Right ventricle myocardium superior (tissue), 1 donor: Measurements from ENCODE around the gene POLR3G. TPM values are rescaled to one million over a fixed set of nuclear protein-coding genes. Genes with fewer than 3 reads are reported as not detected.

ENCODE experiments used
- ATAC-seq: fragments of 200-7000 bp; cut with Tn5 transposase; one replicate; pipeline ENCODE4 v1.9.1; 2020; ENCODE audit warnings: mild to moderate bottlenecking; ENCODE audit not compliant: poor library complexity
- DNase-seq: peaks from one replicate; pipeline ENCODE4 v3.0.0-alpha.2; 2020
- intact Hi-C: fragments of 100-400 bp; cut with DNase I; formaldehyde crosslinking; loops from one replicate; pipeline ENCODE4 v1.11.2; 2022
- total RNA-seq: library from RNA; stranded (reverse); fragmentation: NEBNext Ultra II Directional; extraction: Animal tissue kit (Norgen Biotek cat#: 25700); gene quantifications from one replicate; pipeline ENCODE4 v1.2.1, GENCODE V29; 2021
- donor health status: DM: no; HTN: yes; CAD: no; lungs with severe emphysema.

POLR3G gene
- total RNA-seq, 1 donor from 2014 or later, result 0.46 TPM

- no peak for DNase-seq
- no peak for ATAC-seq
- intact Hi-C loops, result no loop called here
These were observed 70.8 kb downstream of the POLR3G start for GRCh38 chr5:90545511-90545910.

DNA sequence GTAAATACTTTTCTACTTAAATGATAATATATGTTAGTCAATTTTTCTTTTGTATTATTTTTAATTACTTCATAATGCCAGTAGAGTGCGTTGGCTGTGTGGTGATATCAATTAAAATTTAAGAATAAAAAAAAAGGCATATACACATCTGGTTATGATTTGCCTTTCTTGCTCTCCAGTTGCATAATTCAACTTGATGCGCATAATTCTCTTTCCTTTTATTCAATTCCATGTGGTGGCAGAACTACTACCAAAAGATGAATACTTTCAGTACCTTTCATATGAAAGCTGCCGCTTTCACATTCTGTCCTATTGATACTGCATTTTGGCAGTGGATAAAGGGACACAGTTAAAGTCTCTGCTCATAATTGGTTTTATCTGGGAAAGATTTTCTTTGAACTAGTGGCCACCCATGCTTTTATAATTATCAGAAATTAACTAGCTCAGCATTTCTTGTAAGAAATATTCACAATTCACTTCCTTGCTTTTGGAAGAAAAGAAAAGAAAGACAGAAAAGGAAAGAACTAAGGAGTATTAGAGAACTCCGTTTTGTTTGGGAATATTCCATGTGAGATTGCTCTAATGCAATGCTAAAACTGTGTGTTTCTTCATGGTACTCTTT, 71.7 kb downstream of the POLR3G start:
- intact Hi-C loops, result no loop called here
- DNase-seq (no peak), ATAC-seq (no peak)

- ATAC-seq (no peak), DNase-seq (no peak)
- intact Hi-C loops, result no loop called here
These were observed 72.4 kb downstream of the POLR3G start for GRCh38 chr5:90547072-90547536.

GRCh38 chr5:90548069-90548593, 73.5 kb downstream of the POLR3G start:
- intact Hi-C loops, result no loop called here
- ATAC-seq, result peak; percentile 77
- no peak for DNase-seq

GRCh38 chr5:90549223-90549622, 74.6 kb downstream of the POLR3G start:
- no peak for ATAC-seq

DNA sequence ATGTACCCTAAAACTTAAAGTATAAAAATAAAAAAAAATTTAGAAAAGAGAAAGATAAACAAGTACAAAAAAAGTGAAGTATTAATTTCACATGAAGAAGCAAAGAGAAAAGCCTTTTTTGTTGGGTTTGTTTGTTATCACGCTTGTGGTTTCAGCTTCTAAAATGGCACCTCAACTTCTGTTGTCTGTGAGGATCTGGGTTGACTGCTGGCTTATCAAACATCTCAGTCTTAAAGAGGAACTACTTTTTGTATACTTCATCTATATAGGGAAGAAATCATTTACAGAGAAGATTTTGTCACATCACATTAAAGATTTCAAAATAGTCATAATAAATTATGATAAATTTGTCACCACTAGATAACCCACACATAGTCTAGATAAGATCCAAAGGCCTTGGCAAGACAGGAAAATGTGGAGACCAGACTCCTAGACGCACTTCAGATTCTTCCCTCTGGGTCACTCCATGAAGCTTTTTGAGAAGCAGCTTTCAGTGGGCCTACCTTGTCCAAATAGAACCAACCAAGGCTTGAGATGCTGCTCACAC, 75.1 kb downstream of the POLR3G start:
- DNase-seq, result no peak
- intact Hi-C loops, result no loop called here
- ATAC-seq, result no peak

More at GRCh38 chr5:90549223-90549622, 74.6 kb downstream of the POLR3G start:
- no peak for DNase-seq
- intact Hi-C loops, result no loop called here

DNA sequence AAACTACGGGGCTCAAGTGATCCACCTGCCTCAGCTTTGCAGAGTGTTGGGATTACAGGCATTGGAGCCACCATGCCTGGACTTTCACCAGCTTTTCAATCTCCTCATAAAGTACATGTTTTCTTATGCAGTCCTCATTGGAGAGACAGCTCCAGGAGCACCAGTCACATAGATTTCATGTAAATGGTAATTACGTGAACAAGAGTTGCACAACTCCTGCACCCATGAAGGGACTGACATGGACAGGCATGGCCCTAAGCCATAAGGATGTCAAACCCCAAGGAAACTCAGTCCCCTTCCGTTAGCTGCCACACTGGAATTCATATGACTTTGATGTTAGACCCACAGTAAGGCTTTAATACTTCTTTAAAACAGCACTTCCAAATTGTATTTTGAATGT, 76.3 kb downstream of the POLR3G start:
- DNase-seq, result no peak
- intact Hi-C loops, result no loop called here
- no peak for ATAC-seq

GRCh38 chr5:90551376-90551775, 76.7 kb downstream of the POLR3G start:
- ATAC-seq (no peak), DNase-seq (no peak)
- intact Hi-C loops, result no loop called here

- intact Hi-C loops, result no loop called here
- DNase-seq, result no peak
- ATAC-seq, result no peak
These were observed 79.0 kb downstream of the POLR3G start for GRCh38 chr5:90553711-90554110.

DNA sequence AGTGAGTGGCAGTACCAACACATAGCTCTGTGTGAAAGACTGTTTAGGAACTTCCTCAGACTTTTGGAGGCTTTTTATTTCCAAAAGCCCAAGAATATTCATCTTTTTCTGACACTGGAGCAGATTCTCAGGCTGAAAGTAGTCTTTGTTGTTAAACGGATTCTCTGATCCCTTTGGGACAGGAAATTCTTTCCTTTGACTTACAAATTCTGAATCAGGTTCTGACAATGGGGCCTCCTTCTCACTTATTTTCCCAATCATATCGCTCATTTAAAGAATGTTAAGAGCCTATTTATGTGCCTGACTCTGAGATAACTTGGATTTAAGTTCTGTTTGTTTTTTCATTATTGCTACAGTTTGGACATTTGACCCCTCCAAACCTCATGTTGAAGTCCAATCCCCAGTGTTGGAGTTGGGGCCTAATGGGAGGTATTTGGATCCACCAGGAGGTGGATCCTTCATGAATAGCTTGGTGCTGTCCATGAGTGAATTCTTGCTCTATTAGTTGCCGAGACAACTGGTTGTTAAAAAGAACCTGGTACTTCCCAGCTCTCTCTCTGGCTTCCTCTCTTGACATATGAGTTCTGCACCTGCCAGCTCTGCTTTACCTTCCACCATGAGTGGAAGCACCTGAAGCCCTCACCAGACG, 79.8 kb downstream of the POLR3G start:
- intact Hi-C loops, result no loop called here
- no peak for DNase-seq
- no peak for ATAC-seq

GRCh38 chr5:90555666-90556065, 81.0 kb downstream of the POLR3G start:
- DNase-seq (no peak), ATAC-seq (no peak)
- intact Hi-C loops, result no loop called here

- intact Hi-C loops, result no loop called here
- no peak for DNase-seq
- no peak for ATAC-seq
These were observed 82.7 kb downstream of the POLR3G start for GRCh38 chr5:90557391-90557790.

- intact Hi-C loops, result no loop called here
- ATAC-seq, result no peak
These were observed 83.2 kb downstream of the POLR3G start for GRCh38 chr5:90557871-90558270.

GRCh38 chr5:90558344-90559192, 83.9 kb downstream of the POLR3G start, which contains the start of gene ADGRV1:
ADGRV1 (plus strand) TSS chr5:90558797; CDS start chr5:90558896, 99 bp downstream.
- DNase-seq (peak; percentile 47), ATAC-seq (peak; percentile 89)
- intact Hi-C loops, result no loop called here

More at GRCh38 chr5:90557871-90558270, 83.2 kb downstream of the POLR3G start:
- no peak for DNase-seq

DNA sequence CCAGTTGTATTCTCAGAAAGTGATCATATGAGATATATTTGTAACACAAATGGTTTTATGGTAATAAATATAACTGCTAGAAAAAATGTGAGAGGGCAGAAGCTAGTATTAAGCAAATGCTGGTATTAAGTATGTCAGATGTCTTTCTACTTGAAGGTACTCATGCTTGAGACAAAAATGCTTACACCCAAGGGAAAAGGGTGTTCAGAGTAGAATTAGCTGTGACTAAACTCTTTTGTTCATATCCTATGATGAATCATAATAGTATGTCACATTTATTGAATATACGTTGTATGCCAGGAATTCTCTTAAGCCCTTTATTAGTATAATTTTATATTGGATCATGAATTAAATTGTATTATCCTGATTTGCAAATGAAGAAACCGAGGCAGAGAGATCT, 86.1 kb downstream of the POLR3G start:
- DNase-seq (no peak), ATAC-seq (no peak)
- intact Hi-C loops, result no loop called here

GRCh38 chr5:90561766-90562165, 87.1 kb downstream of the POLR3G start:
- intact Hi-C loops, result no loop called here
- ATAC-seq, result no peak
- DNase-seq, result no peak

DNA sequence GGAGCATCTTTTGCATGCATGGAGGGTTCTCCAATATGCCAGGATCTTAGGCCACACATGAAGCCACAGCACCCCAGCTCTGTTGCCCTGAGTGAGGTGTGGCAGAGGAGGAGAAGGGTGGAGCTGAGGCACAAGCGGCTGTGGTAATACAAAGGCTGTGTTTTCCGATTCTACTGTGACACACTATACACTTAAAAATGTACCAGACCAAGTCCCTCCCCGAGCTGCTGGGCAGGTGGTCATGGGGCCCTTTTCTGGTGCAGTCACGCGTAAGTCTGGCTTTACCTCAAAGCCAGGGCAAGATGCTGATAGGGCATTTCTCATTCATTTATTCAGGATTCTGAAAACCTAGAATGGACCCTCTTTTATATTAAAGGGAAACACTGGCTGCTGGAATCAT, 87.7 kb downstream of the POLR3G start:
- intact Hi-C loops, result no loop called here
- no peak for ATAC-seq
- no peak for DNase-seq

DNA sequence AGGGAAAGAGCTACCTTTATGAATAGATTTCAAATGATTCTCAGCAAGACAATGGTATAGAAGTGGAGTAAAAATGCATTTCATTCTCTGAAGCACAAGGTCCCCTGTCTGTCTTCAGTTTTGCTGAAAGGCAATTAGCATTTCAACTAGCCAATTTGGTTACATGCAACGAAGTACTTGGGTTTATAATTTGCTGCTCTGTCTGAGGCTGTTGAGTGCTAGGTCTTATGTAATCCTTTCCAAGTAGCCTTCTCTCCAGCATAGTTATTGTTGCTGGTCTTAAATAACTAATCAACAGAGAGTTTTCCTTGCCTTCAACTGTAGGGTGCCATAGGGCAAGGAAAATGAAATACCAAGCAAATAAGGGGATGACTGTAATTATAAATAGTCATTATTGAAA, 88.4 kb downstream of the POLR3G start:
- no peak for ATAC-seq
- no peak for DNase-seq
- intact Hi-C loops, result no loop called here
